GM23338 (cell line): ENCODE data around the gene PDE1C. TPM values are rescaled to one million over a fixed set of nuclear protein-coding genes. Genes with fewer than 3 reads are reported as not detected.

Experiments
- ATAC-seq: fragments of 200-7000 bp; cut with Tn5 transposase; 3 replicates; pipeline ENCODE4 v1.9.1; 2020
- DNase-seq: peaks from one replicate; pipeline ENCODE4 v3.0.0-alpha.2; 2015; ENCODE audit warnings: low spot score
- H2AFZ ChIP-seq: fragments of 200-600 bp; sonication (generic); 2 replicates; pipeline ENCODE4 v1.8.0; 2016; ENCODE audit warnings: antibody characterized with exemption, mild to moderate bottlenecking, moderate library complexity
- H3F3A ChIP-seq: fragments of 200-600 bp; sonication (generic); replicated peaks from 2 replicates; pipeline ENCODE4 v1.8.0; 2017; ENCODE audit warnings: antibody characterized with exemption, mixed run types, low read depth
- H3K27ac ChIP-seq: fragments of 200-600 bp; sonication (generic); 2 replicates; pipeline ENCODE4 v1.6.1; 2016; ENCODE audit warnings: low read depth
- H3K27me3 ChIP-seq: fragments of 200-600 bp; sonication (generic); 2 replicates; pipeline ENCODE4 v1.8.0; 2016; ENCODE audit warnings: mild to moderate bottlenecking, mixed run types, moderate library complexity; ENCODE audit not compliant: insufficient read depth
- H3K36me3 ChIP-seq: fragments of 200-600 bp; sonication (generic); 2 replicates; pipeline ENCODE4 v1.8.0; 2016; ENCODE audit warnings: mild to moderate bottlenecking; ENCODE audit not compliant: insufficient read depth
- H3K4me1 ChIP-seq: fragments of 200-600 bp; sonication (generic); 2 replicates; pipeline ENCODE4 v1.8.0; 2016; ENCODE audit warnings: mild to moderate bottlenecking, moderate library complexity; ENCODE audit not compliant: insufficient read depth
- H3K4me2 ChIP-seq: fragments of 200-600 bp; sonication (generic); 2 replicates; pipeline ENCODE4 v1.7.1; 2017; ENCODE audit warnings: mixed run types
- H3K4me3 ChIP-seq: fragments of 200-600 bp; sonication (generic); 2 replicates; pipeline ENCODE4 v1.6.1; 2016; ENCODE audit warnings: mixed run types
- H3K79me2 ChIP-seq: fragments of 200-600 bp; sonication (generic); replicated peaks from 2 replicates; pipeline ENCODE4 v1.8.0; 2017; ENCODE audit warnings: mild to moderate bottlenecking; ENCODE audit not compliant: insufficient read depth
- H3K9me2 ChIP-seq: fragments of 200-600 bp; sonication (generic); 2 replicates; pipeline ENCODE4 v1.8.0; 2017; ENCODE audit not compliant: insufficient read depth
- H4K20me1 ChIP-seq: fragments of 200-600 bp; sonication (generic); replicated peaks from 2 replicates; pipeline ENCODE4 v1.8.0; 2017; ENCODE audit warnings: mild to moderate bottlenecking; ENCODE audit not compliant: insufficient read depth
- H3K27ac Mint-ChIP-seq: 2 replicates; pipeline ENCODE4 v1.8.0; 2020; ENCODE audit warnings: inconsistent platforms, mild to moderate bottlenecking, moderate library complexity, mixed read lengths
- H3K27me3 Mint-ChIP-seq: 3 replicates; pipeline ENCODE4 v1.8.0; 2022; ENCODE audit warnings: low read depth, mild to moderate bottlenecking, moderate library complexity, mixed read lengths, inconsistent platforms; ENCODE audit not compliant: insufficient read depth, poor library complexity
- H3K36me3 Mint-ChIP-seq: 3 replicates; pipeline ENCODE4 v1.8.0; 2021; ENCODE audit warnings: low read depth, mild to moderate bottlenecking, inconsistent platforms, moderate library complexity, mixed read lengths
- H3K4me1 Mint-ChIP-seq: 3 replicates; pipeline ENCODE4 v1.8.0; 2020; ENCODE audit warnings: mild to moderate bottlenecking, inconsistent platforms, mixed read lengths
- H3K4me3 Mint-ChIP-seq: 3 replicates; pipeline ENCODE4 v1.8.0; 2021; ENCODE audit warnings: moderate library complexity, mild to moderate bottlenecking, inconsistent platforms, mixed read lengths
- H3K9me3 Mint-ChIP-seq: 3 replicates; pipeline ENCODE4 v1.8.0; 2020; ENCODE audit warnings: moderate library complexity, mild to moderate bottlenecking, inconsistent platforms, mixed read lengths
- CREB1 ChIP-seq: fragments of 250-450 bp; sonication (Bioruptor Pico); IDR thresholded peaks from 2 replicates; pipeline ENCODE4 v1.5.0; 2020; ENCODE audit warnings: low read depth, mild to moderate bottlenecking, moderate library complexity
- CTCF ChIP-seq, 2 experiments: fragments of 200-600 bp in 1 of 2; sonication (generic) in 1 of 2; conservative IDR thresholded peaks; 2 replicates each; pipeline versions ENCODE4 v1.5.1 to v1.6.1; 2016 to 2017; ENCODE audit warnings: antibody characterized with exemption in 2 of 2, low read depth in 2 of 2, mild to moderate bottlenecking in 2 of 2, moderate library complexity in 1 of 2
- ETS1 ChIP-seq: IDR thresholded peaks from 2 replicates; pipeline ENCODE4 v1.6.1; 2016; ENCODE audit warnings: antibody characterized with exemption
- EZH2 ChIP-seq: fragments of 200-600 bp; sonication (generic); IDR thresholded peaks from one replicate; pipeline ENCODE4 v1.8.0; 2017; ENCODE audit warnings: antibody characterized with exemption, mild to moderate bottlenecking, low read depth; ENCODE audit not compliant: unreplicated experiment
- EZH2phosphoT487 ChIP-seq: fragments of 200-600 bp; sonication (generic); IDR thresholded peaks from one replicate; pipeline ENCODE4 v1.8.1; 2018; ENCODE audit warnings: antibody characterized with exemption; ENCODE audit not compliant: unreplicated experiment
- JUNB ChIP-seq: IDR thresholded peaks from one replicate; pipeline ENCODE4 v1.6.1; 2016; ENCODE audit warnings: antibody characterized with exemption; ENCODE audit not compliant: unreplicated experiment
- NANOG ChIP-seq: IDR thresholded peaks from 2 replicates; pipeline ENCODE4 v1.6.1; 2016; ENCODE audit warnings: antibody characterized with exemption, borderline replicate concordance
- POLR2AphosphoS5 ChIP-seq: IDR thresholded peaks from 2 replicates; pipeline ENCODE4 v1.6.1; 2016; ENCODE audit warnings: antibody characterized with exemption, low read depth
- REST ChIP-seq: IDR thresholded peaks from one replicate; pipeline ENCODE4 v1.6.1; 2018; ENCODE audit warnings: antibody characterized with exemption; ENCODE audit not compliant: unreplicated experiment
- STAT1 ChIP-seq: IDR thresholded peaks from one replicate; pipeline ENCODE4 v1.6.1; 2016; ENCODE audit warnings: antibody characterized with exemption; ENCODE audit not compliant: unreplicated experiment
- ZNF114 ChIP-seq: fragments of 250-450 bp; sonication (Bioruptor Pico); IDR thresholded peaks from 2 replicates; pipeline ENCODE4 v1.5.0; 2020; ENCODE audit warnings: mild to moderate bottlenecking, moderate library complexity
- ZNF331 ChIP-seq: fragments of 250-450 bp; sonication (Bioruptor Pico); IDR thresholded peaks from 2 replicates; pipeline ENCODE4 v1.5.0; 2020; ENCODE audit warnings: low read depth, mild to moderate bottlenecking, moderate library complexity
- ZNF462 ChIP-seq: fragments of 250-450 bp; sonication (Bioruptor Pico); IDR thresholded peaks from 2 replicates; pipeline ENCODE4 v1.5.0; 2020; ENCODE audit warnings: mild to moderate bottlenecking, moderate library complexity
- polyA plus RNA-seq: library from polyadenylated mRNA; unstranded; fragments of >200 nt; fragmentation: Nextera tagmentation; extraction: Ambion mirVana; gene quantifications from 2 replicates; pipeline ENCODE4 v1.2.1, GENCODE V29; 2016
- total RNA-seq: library from RNA; depleted of rRNA; stranded (reverse); fragments of >200 nt; shearing (Covaris generic); gene quantifications from 2 replicates; pipeline ENCODE4 v1.2.3, GENCODE V29; 2014

Gene PDE1C
- total and polyA plus RNA-seq, 2 experiments from 2014 or later = 0.28 TPM; not detected in 1

GRCh38 chr7:31922848-31923247 lies 147.4 kb downstream of the PDE1C start:
- Histone ChIP-seq H3K36me3 (no peaks in the 10 kb centered on the region), H3K27me3 (no peaks in the 10 kb centered on the region), H3K9me2 (no peaks in the 10 kb centered on the region), H3K4me2 (no peak overlapping the region), H3K79me2 (no peaks in the 10 kb centered on the region), H4K20me1 (no peaks in the 10 kb centered on the region), H3F3A (no peaks in the 10 kb centered on the region), H3K4me1 (peaks cover 5% of the 10 kb centered on the region; the same call in 1 of the 2 replicates), H3K4me3 (no peak overlapping the region), H3K27ac (no peak overlapping the region), H2AFZ (no peak overlapping the region)
- Mint-ChIP-seq H3K36me3 (no peaks in the 10 kb centered on the region), H3K27ac (no peak overlapping the region), H3K4me3 (no peak overlapping the region), H3K27me3 (peaks cover 1% of the 10 kb centered on the region), H3K9me3 (no peaks in the 10 kb centered on the region), H3K4me1 (peaks cover 4% of the 10 kb centered on the region; the same call in 2 of the 3 replicates)
- ATAC-seq (no peak), DNase-seq (no peak)
- no peak for TF ChIP-seq ZNF331 (CRISPR knock-in tag)
- TF ChIP-seq NANOG = no peak
- no peak for TF ChIP-seq JUNB
- TF ChIP-seq ETS1 = no peak
- TF ChIP-seq ZNF114 (CRISPR knock-in tag) = no peak
- TF ChIP-seq POLR2AphosphoS5 = no peak
- no peak for TF ChIP-seq ZNF462 (CRISPR knock-in tag)
- no peak for TF ChIP-seq CTCF (conservative IDR thresholded peaks at IDR 0.05; ENCODE audit: low read depth in 2 of 2)
- no peak for TF ChIP-seq EZH2phosphoT487
- no peak for TF ChIP-seq STAT1
- no peak for TF ChIP-seq REST
- TF ChIP-seq EZH2 = no peak
- no peak for TF ChIP-seq CREB1 (CRISPR knock-in tag)
